Stimulated activated CD4-positive, alpha-beta T cell treated with anti-CD3 and anti-CD28 coated beads, Interleukin-4, amount 100 ng/mL, for 48 hours (primary cell): ENCODE measurements around the gene OLIG1.

Experiments used
- DNase-seq, 2 donors: peaks; one replicate each; pipeline ENCODE4 v3.0.0-alpha.2; 2020; ENCODE audit warnings: low read depth in 2 of 2

The OLIG1 gene

GRCh38 chr21:33101300-33101911 is 31.5 kb downstream of the OLIG1 start:
- DNase-seq = no peak

DNA sequence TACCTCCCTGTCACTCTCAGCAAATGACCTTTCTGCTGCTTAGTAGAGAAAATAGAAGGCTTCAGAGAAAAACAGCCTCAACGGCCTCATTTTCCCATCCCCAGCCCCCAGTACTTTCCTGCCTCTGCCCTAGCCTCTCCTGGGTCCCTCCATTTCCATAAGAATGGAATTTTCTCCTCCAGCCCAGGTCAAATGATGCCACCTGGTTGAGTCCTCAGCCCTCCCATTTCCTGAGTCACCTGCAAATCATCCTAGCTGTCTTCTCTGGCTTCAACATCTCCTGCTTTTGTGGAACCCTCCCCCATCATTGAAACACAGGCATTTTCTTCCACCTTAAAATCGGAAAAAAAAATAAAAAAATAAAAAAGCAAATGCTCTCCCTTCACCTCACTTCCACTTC is 35.1 kb downstream of the OLIG1 start:
- DNase-seq = no peak

GRCh38 chr21:33108228-33108627 is 38.3 kb downstream of the OLIG1 start:
- DNase-seq = no peak

- DNase-seq = peak in 1 of 2 donors; percentile 14
Measured at GRCh38 chr21:33109574-33110339, 39.8 kb downstream of the OLIG1 start.

- no peak for DNase-seq
Measured at GRCh38 chr21:33110340-33110715, 40.4 kb downstream of the OLIG1 start.

DNA sequence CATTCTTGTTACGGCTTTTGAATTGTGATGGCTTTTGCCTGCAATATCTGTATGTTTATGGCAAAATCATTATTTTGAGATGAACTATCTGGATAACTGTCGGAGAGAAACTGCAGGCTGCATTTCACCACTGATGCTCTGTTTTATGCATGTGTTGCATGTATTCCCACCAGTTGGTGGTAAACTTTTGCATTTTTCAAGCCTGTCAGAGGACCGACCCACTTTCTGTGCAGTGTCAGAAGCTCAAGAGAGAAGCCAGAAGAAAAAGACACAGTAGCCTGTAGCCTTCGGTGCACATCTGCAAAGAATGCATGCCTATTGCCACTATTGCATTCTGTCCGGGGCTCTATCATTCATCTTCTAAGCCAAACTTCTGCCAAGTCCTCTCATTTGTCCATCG is 41.6 kb downstream of the OLIG1 start:
- no peak for DNase-seq

DNA sequence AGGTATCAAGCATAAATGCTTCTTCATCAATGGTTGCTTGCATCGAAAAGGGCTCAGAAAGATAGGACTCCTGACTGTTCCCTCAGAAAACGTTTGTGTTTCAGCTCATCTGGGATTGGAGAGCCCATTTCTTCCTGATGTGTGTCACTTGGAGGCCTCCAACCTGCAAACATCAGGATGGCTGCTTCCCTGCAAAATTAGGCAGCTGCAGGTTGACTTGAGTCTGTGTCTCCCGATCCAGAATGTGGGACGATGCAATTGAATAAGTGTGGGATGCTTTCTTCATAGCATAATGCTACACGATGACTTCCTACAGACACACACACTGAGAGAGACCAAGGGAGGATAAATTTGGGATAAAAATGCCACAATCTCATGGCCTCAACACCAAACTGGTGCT is 42.2 kb downstream of the OLIG1 start:
- no peak for DNase-seq

DNA sequence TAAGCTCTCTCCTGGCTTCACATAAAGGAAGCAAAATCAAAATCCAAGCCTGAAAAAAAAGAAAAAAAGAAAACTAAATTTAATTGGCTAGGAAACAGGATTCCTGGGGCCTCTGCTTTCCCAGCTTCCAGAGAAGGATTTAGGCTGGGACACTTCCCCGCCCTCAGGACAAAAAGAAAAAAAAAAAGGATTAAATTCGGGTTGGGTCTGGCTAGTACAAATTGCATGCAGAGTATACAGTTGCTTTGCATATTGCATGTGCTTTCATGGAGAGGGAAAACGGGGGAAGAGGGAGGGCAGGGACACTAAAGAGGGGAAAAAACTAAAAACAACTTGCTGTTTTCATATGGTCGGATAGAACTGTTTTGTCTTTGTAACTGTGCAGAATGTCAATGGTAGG is 42.7 kb downstream of the OLIG1 start:
- DNase-seq = no peak

GRCh38 chr21:33113131-33113530 is 43.2 kb downstream of the OLIG1 start:
- no peak for DNase-seq

GRCh38 chr21:33114276-33114675 is 44.3 kb downstream of the OLIG1 start:
- no peak for DNase-seq

- no peak for DNase-seq
Measured at GRCh38 chr21:33115631-33116510, 45.9 kb downstream of the OLIG1 start.

DNA sequence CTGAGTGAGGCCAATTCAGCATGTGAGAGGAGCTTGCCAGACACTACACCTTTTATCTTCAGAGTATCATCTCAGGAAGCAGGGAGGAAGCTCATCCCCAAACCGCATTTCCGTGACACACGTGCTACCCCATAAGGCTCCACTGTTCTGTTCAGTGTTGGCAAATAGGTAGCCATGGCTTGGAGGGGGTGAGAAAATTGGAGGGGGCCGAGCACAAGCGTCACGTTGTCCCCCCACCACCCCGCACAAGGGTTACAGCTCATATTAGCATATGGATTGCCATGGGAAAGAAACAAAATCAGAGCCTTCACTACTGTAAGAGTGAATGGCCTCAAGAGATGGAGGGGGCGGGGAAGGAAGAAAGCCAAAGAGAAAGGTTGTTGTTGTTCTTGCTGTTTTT is 46.7 kb downstream of the OLIG1 start:
- no peak for DNase-seq

DNA sequence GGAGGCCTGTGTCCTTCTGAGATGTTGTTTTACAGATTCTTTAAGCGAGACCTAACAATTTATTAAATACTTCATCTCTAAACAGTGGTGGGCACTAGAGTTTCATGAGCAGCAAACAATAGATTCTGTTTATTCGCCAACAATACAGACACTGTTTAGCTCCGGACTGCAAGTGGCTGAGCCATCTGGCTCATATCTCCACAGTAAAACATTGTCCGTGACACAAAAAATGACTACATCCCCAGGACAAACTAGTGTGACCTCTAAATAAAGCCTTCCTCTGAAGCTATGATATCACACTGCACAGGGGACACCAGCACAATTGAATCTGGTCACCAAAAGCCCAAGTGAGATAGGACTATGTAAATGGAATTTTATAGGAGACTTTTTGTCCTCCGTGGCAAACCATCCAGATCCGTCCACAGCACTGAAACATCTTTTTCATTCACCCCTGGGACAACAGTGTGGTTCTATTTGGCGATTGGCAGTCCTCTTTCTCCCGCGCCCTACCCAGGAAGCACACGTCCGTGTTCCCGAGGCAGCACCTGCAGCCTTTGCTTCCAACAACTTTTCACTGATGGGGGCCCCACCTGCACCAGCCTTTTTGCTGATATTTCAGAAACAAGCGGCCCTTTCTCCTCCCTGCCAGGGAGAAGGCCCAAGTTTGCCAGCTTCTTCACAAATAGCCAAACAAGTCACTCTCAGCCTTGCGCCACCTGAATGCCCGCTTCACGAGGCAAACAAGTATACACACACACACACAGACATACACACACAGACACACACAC is 47.4 kb downstream of the OLIG1 start:
- no peak for DNase-seq
